ENCODE measurements around the gene CD28. TPM values are rescaled to one million over a fixed set of nuclear protein-coding genes. Genes with fewer than 3 reads are reported as not detected.

Gene CD28
- total RNA-seq, 1 donor from 2014 or later: not detected

GRCh38 chr2:203721781-203722300, 15.4 kb downstream of the CD28 start:
- TF ChIP-seq CTCF (IDR thresholded peaks at IDR 0.05; ENCODE audit: unreplicated experiment): no peak
- no peak overlapping the region for H3K27ac Mint-ChIP-seq
- H3K36me3 Mint-ChIP-seq: no peaks in the 10 kb centered on the region

GRCh38 chr2:203722411-203722810, 16.0 kb downstream of the CD28 start:
- Mint-ChIP-seq H3K27ac (no peak overlapping the region), H3K9me3 (peaks cover 12% of the 10 kb centered on the region), H3K4me1 (peaks cover 13% of the 10 kb centered on the region), H3K36me3 (no peaks in the 10 kb centered on the region), H3K27me3 (ENCODE audit: low read depth) (no peaks in the 10 kb centered on the region), H3K4me3 (no peak overlapping the region)
- DNase-seq (ENCODE audit: low spot score in 2 of 2, unreplicated experiment in 2 of 2): no peak
- no peak for TF ChIP-seq CTCF (IDR thresholded peaks at IDR 0.05; ENCODE audit: unreplicated experiment)

More at GRCh38 chr2:203721781-203722300, 15.4 kb downstream of the CD28 start:
- Mint-ChIP-seq H3K4me3 (no peak overlapping the region), H3K9me3 (peaks cover 14% of the 10 kb centered on the region), H3K27me3 (ENCODE audit: low read depth) (no peaks in the 10 kb centered on the region), H3K4me1 (peaks cover 13% of the 10 kb centered on the region)
- DNase-seq (ENCODE audit: low spot score in 2 of 2, unreplicated experiment in 2 of 2): no peak

GRCh38 chr2:203728321-203728720, 21.9 kb downstream of the CD28 start:
- Mint-ChIP-seq H3K9me3 (peaks cover 6% of the 10 kb centered on the region), H3K36me3 (no peaks in the 10 kb centered on the region)
- TF ChIP-seq CTCF (IDR thresholded peaks at IDR 0.05; ENCODE audit: unreplicated experiment): no peak

GRCh38 chr2:203730076-203730729, 23.8 kb downstream of the CD28 start:
- no peaks in the 10 kb centered on the region for H3K36me3 Mint-ChIP-seq
- DNase-seq (ENCODE audit: low spot score in 2 of 2, unreplicated experiment in 2 of 2): no peak
- H3K9me3 Mint-ChIP-seq: no peaks in the 10 kb centered on the region
- no peaks in the 10 kb centered on the region for H3K27me3 Mint-ChIP-seq (ENCODE audit: low read depth)
- peaks cover 3% of the 10 kb centered on the region for H3K4me1 Mint-ChIP-seq
- no peak for TF ChIP-seq CTCF (IDR thresholded peaks at IDR 0.05; ENCODE audit: unreplicated experiment)
- H3K4me3 Mint-ChIP-seq: no peak overlapping the region
- H3K27ac Mint-ChIP-seq: no peak overlapping the region

More at GRCh38 chr2:203728321-203728720, 21.9 kb downstream of the CD28 start:
- H3K27ac Mint-ChIP-seq: no peak overlapping the region
- no peaks in the 10 kb centered on the region for H3K27me3 Mint-ChIP-seq (ENCODE audit: low read depth)
- peaks cover 3% of the 10 kb centered on the region for H3K4me1 Mint-ChIP-seq
- no peak overlapping the region for H3K4me3 Mint-ChIP-seq
- DNase-seq (ENCODE audit: low spot score in 2 of 2, unreplicated experiment in 2 of 2): no peak

- H3K36me3 Mint-ChIP-seq: no peaks in the 10 kb centered on the region
- peaks cover 3% of the 10 kb centered on the region for H3K4me1 Mint-ChIP-seq
- no peak for TF ChIP-seq CTCF (IDR thresholded peaks at IDR 0.05; ENCODE audit: unreplicated experiment)
- no peaks in the 10 kb centered on the region for H3K9me3 Mint-ChIP-seq
- DNase-seq (ENCODE audit: low spot score in 2 of 2, unreplicated experiment in 2 of 2): no peak
- no peaks in the 10 kb centered on the region for H3K27me3 Mint-ChIP-seq (ENCODE audit: low read depth)
- no peak overlapping the region for H3K4me3 Mint-ChIP-seq
- H3K27ac Mint-ChIP-seq: no peak overlapping the region
Observed at GRCh38 chr2:203730883-203731282, 24.4 kb downstream of the CD28 start.
